Vagina (tissue), 2 donors: ENCODE data around the gene NIPBL. TPM values are rescaled to one million over a fixed set of nuclear protein-coding genes. Genes with fewer than 3 reads are reported as not detected.

ENCODE experiments used
- DNase-seq, 2 donors: peaks; one replicate each; pipeline ENCODE4 v3.0.0-alpha.2; 2017; ENCODE audit errors: extremely low spot score in 2 of 2
- H3K27ac ChIP-seq: fragments of 200-600 bp; sonication (generic); one replicate; pipeline ENCODE4 v1.5.1; 2019
- H3K27me3 ChIP-seq: fragments of 200-600 bp; sonication (generic); one replicate; pipeline ENCODE4 v1.5.1; 2019
- H3K36me3 ChIP-seq, 2 donors: fragments of 200-600 bp; sonication (generic); one replicate each; pipeline ENCODE4 v1.5.1; 2017 to 2019
- H3K4me1 ChIP-seq: fragments of 200-600 bp; sonication (generic); one replicate; pipeline ENCODE4 v1.5.1; 2019
- H3K4me3 ChIP-seq, 2 donors: fragments of 200-600 bp; sonication (generic); 1 replicate in 1 of 2; 2 replicates in 1 of 2; pipeline ENCODE4 v1.5.1; 2016 to 2019
- H3K9me3 ChIP-seq: fragments of 200-600 bp; sonication (generic); one replicate; pipeline ENCODE4 v1.5.1; 2019
- POLR2A ChIP-seq, 2 donors: fragments of 450-650 bp; IDR thresholded peaks; one replicate each; pipeline ENCODE4 v1.6.1; 2017; ENCODE audit warnings: antibody characterized with exemption in 2 of 2, mild to moderate bottlenecking in 2 of 2, moderate library complexity in 2 of 2
- POLR2AphosphoS5 ChIP-seq, 2 donors: sonication (generic); formaldehyde crosslinking; IDR thresholded peaks; one replicate each; pipeline ENCODE4 v1.9.0; 2017; ENCODE audit warnings: antibody characterized with exemption in 2 of 2, mild to moderate bottlenecking in 2 of 2, low read depth in 1 of 2; ENCODE audit not compliant: insufficient read depth in 1 of 2
- intact Hi-C: fragments of 100-400 bp; cut with DNase I; formaldehyde crosslinking; loops from one replicate; pipeline ENCODE4 v1.15.1; 2023
- total RNA-seq: library from RNA; depleted of rRNA; stranded (reverse); fragments of >200 nt; gene quantifications from one replicate; pipeline ENCODE4 v1.2.3, GENCODE V29; 2016
- TF ChIP-seq, protein P1 (sequence below), 3 experiments: fragments of 450-650 bp in 2 of 3; fragments of 200-600 bp in 1 of 3; sonication (generic) in 1 of 3; IDR thresholded peaks; one replicate each; pipeline ENCODE4 v1.5.1; 2017 to 2019; ENCODE audit warnings: antibody characterized with exemption in 3 of 3, mild to moderate bottlenecking in 2 of 3, moderate library complexity in 2 of 3

Gene NIPBL
- total RNA-seq, 1 donor from 2014 or later = 67.8 TPM

DNA sequence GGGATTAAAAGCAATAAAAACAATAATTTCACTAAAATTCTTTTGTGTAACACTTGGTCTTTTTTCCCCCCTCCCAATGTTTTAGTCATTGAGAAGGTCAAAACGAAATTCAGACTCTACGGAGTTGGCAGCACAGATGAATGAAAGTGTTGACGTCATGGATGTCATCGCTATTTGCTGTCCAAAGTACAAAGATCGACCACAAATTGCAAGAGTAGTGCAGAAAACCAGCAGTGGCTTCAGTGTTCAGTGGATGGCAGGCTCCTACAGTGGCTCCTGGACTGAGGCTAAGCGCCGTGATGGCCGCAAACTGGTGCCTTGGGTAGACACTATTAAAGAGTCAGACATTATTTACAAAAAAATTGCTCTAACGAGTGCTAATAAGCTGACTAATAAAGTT is 187.9 kb downstream of the NIPBL start:
- no peak for DNase-seq
- H3K4me1 ChIP-seq = no peaks in the 10 kb centered on the region
- no peak overlapping the region for H3K4me3 ChIP-seq
- peaks cover 0 to 45% of the 10 kb centered on the region in 2 donors for H3K36me3 ChIP-seq
- intact Hi-C loops = no loop called here
- no peak overlapping the region for H3K27ac ChIP-seq
- H3K9me3 ChIP-seq = no peaks in the 10 kb centered on the region
- H3K27me3 ChIP-seq = no peaks in the 10 kb centered on the region
- no peak for TF ChIP-seq POLR2A (IDR thresholded peaks at IDR 0.05)
- no peak for TF ChIP-seq POLR2AphosphoS5 (IDR thresholded peaks at IDR 0.05; ENCODE audit: insufficient read depth in 1 of 2, low read depth in 1 of 2)
- TF ChIP-seq, protein P1, sequence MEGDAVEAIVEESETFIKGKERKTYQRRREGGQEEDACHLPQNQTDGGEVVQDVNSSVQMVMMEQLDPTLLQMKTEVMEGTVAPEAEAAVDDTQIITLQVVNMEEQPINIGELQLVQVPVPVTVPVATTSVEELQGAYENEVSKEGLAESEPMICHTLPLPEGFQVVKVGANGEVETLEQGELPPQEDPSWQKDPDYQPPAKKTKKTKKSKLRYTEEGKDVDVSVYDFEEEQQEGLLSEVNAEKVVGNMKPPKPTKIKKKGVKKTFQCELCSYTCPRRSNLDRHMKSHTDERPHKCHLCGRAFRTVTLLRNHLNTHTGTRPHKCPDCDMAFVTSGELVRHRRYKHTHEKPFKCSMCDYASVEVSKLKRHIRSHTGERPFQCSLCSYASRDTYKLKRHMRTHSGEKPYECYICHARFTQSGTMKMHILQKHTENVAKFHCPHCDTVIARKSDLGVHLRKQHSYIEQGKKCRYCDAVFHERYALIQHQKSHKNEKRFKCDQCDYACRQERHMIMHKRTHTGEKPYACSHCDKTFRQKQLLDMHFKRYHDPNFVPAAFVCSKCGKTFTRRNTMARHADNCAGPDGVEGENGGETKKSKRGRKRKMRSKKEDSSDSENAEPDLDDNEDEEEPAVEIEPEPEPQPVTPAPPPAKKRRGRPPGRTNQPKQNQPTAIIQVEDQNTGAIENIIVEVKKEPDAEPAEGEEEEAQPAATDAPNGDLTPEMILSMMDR (IDR thresholded peaks at IDR 0.05) = no peak

DNA sequence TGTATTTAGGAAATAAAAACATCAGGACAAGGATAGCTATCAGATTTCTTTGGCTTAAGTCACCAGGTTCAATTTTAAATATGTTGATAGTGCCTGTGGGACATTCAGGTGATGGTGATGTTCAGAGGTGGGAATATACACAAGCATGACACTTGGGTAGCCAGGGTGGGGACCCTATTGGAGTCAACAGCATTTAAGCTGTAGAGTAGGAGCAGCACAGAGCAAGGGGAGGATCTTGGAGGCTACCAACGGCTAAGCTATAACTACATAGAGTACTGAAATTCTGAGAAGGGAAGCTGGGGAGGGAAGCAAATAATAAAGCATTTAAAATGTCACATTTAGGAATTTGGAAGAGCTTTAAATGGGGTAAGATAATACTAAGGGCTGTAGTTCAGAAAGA is 194.9 kb downstream of the NIPBL start:
- no peaks in the 10 kb centered on the region for H3K9me3 ChIP-seq

DNA sequence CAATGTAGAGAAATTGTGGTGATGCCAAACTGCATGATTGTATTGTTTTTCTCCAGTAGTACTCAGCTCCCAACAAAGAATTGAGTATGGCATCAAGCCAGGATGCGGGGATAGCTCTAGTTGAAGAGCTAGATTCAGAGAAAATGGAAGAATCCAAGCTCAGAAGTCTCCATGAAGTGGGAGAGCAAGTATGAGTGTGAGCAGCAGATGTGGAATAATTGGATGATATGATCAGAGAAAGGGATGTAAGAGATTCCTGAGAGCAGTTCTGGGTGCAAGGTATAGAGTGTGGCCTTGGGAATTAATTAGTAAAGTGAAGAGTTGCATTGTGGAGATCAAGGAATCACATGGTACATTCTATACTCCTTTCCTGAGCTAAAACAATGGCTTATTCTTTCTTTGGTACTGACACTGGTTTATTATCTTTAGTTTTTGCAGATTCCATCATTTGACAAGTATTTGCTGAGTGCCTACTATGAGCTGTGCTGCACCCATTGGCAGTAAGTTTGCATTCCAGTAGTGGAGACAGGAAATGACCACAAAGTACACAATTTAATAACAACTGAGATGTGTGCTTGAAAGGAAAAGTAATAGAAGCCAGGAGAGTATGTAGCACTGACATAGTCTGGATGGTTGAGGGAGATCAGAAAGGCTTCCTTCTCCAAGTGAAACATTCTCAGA is 195.5 kb downstream of the NIPBL start:
- Histone ChIP-seq H3K9me3 (no peaks in the 10 kb centered on the region), H3K27me3 (no peaks in the 10 kb centered on the region), H3K4me3 (no peak overlapping the region), H3K36me3 (no peaks in the 10 kb centered on the region), H3K27ac (no peak overlapping the region), H3K4me1 (no peaks in the 10 kb centered on the region)
- DNase-seq = no peak
- intact Hi-C loops = no loop called here
- no peak for TF ChIP-seq POLR2AphosphoS5 (IDR thresholded peaks at IDR 0.05; ENCODE audit: insufficient read depth in 1 of 2, low read depth in 1 of 2)
- TF ChIP-seq POLR2A (IDR thresholded peaks at IDR 0.05) = no peak
- TF ChIP-seq, protein P1 (IDR thresholded peaks at IDR 0.05) = no peak

More for the DNA sequence above, 194.9 kb downstream of the NIPBL start:
- H3K36me3 ChIP-seq = no peaks in the 10 kb centered on the region
- H3K27me3 ChIP-seq = no peaks in the 10 kb centered on the region
- TF ChIP-seq POLR2A (IDR thresholded peaks at IDR 0.05) (no peak), POLR2AphosphoS5 (IDR thresholded peaks at IDR 0.05; ENCODE audit: insufficient read depth in 1 of 2, low read depth in 1 of 2) (no peak)
- TF ChIP-seq, protein P1 (IDR thresholded peaks at IDR 0.05) = no peak
- no peak overlapping the region for H3K4me3 ChIP-seq
- no peak overlapping the region for H3K27ac ChIP-seq
- intact Hi-C loops = no loop called here
- no peak for DNase-seq
- H3K4me1 ChIP-seq = no peaks in the 10 kb centered on the region

DNA sequence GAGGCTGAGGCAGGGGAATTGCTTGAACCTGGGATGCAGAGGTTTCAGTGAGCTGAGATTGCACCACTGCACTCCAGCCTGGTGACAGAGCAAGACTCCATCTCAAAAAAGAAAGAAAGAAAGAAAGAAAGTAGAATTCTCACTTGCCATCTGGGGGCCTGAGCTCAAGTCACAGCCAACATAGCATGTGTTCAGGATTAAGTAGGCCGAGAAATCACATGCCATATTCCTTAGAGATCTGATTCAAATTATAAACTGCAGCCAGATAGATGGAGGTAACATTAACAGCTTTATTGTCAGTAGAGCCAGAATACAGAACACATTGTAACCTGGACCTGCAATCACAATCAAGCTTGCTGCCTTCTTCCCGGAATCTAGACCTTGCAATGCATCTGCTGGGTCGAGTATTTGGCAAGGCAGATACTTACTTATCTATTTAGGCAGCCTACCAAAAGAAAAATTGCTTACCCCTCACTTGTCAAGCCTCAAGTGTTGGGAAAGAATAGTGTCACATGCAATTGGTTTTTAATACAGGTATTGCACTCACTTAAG is 198.9 kb downstream of the NIPBL start:
- intact Hi-C loops = no loop called here
- Histone ChIP-seq H3K9me3 (no peaks in the 10 kb centered on the region), H3K27me3 (no peaks in the 10 kb centered on the region), H3K27ac (no peak overlapping the region), H3K4me3 (no peak overlapping the region), H3K36me3 (no peaks in the 10 kb centered on the region), H3K4me1 (no peaks in the 10 kb centered on the region)
- TF ChIP-seq POLR2AphosphoS5 (IDR thresholded peaks at IDR 0.05; ENCODE audit: insufficient read depth in 1 of 2, low read depth in 1 of 2) (no peak), POLR2A (IDR thresholded peaks at IDR 0.05) (no peak)
- TF ChIP-seq, protein P1 (IDR thresholded peaks at IDR 0.05) = no peak
- no peak for DNase-seq

DNA sequence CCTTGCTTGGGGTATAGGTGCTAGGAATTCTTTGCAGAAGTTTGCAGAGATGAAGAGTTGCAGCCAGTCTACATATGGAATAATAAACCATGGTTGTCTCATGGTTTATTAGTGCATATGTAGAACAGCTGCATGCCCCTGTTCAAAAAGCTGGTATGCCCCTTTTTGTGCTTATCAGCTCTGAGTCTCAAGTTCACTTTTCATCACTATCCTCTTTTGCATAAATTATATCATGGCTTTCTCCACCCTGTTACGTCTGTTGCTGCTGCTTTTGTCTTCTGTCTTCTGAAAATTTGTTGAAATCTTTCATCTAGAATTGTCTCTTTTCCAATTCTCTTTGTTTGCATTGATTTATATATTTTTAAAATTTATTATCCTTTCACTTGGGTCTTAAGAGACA is 200.6 kb downstream of the NIPBL start:
- H3K27me3 ChIP-seq = no peaks in the 10 kb centered on the region
- no peaks in the 10 kb centered on the region for H3K4me1 ChIP-seq
- no peak overlapping the region for H3K4me3 ChIP-seq
- H3K27ac ChIP-seq = no peak overlapping the region
- no peaks in the 10 kb centered on the region for H3K36me3 ChIP-seq
- TF ChIP-seq, protein P1 (IDR thresholded peaks at IDR 0.05) = no peak
- no peak for TF ChIP-seq POLR2AphosphoS5 (IDR thresholded peaks at IDR 0.05; ENCODE audit: insufficient read depth in 1 of 2, low read depth in 1 of 2)
- H3K9me3 ChIP-seq = no peaks in the 10 kb centered on the region
- DNase-seq = no peak
- intact Hi-C loops = no loop called here
